Measurements from ENCODE around the gene GLB1L2.

GRCh38 chr11:134392953-134393615 is 61.3 kb downstream of the GLB1L2 start:
- no peak for TF ChIP-seq CTCF (IDR thresholded peaks at IDR 0.05; ENCODE audit: insufficient read depth, low read length)
- TF ChIP-seq POLR2AphosphoS5 (IDR thresholded peaks at IDR 0.05; ENCODE audit: low read depth) = no peak
- TF ChIP-seq REST (IDR thresholded peaks at IDR 0.05; ENCODE audit: insufficient replicate concordance, low read depth) = no peak
